Right lung (tissue), 5 donors: ENCODE data around the gene ULK4. TPM values are rescaled to one million over a fixed set of nuclear protein-coding genes. Genes with fewer than 3 reads are reported as not detected.

Experiments used
- DNase-seq, 2 donors: peaks; one replicate each; pipeline ENCODE4 v3.0.0-alpha.2; 2013
- polyA plus RNA-seq, 5 donors: library from polyadenylated mRNA; unstranded; fragments of 120-200 nt; gene quantifications; one replicate each; pipeline versions ENCODE4 v1.2.1 to v1.2.3, GENCODE V29; 2013; ENCODE audit warnings: inconsistent platforms in 1 of 5, low replicate concordance in 1 of 5; ENCODE audit not compliant: insufficient read length in 5 of 5, insufficient read depth in 1 of 5

The ULK4 gene
- polyA plus RNA-seq, 5 donors: 4.0 to 6.5 (median 4.7) TPM

GRCh38 chr3:41265011-41265545 is 696.8 kb downstream of the ULK4 start:
- DNase-seq: no peak

- DNase-seq: no peak
Observed at GRCh38 chr3:41260063-41260450, 701.8 kb downstream of the ULK4 start.

GRCh38 chr3:41259449-41260062 is 702.3 kb downstream of the ULK4 start:
- no peak for DNase-seq

GRCh38 chr3:41258239-41258800 is 703.6 kb downstream of the ULK4 start:
- no peak for DNase-seq

- DNase-seq: no peak
Observed at GRCh38 chr3:41251593-41251992, 710.3 kb downstream of the ULK4 start.

GRCh38 chr3:41250825-41251224 is 711.1 kb downstream of the ULK4 start:
- DNase-seq: no peak

GRCh38 chr3:41249318-41249717 is 712.6 kb downstream of the ULK4 start:
- no peak for DNase-seq

- no peak for DNase-seq
Observed at GRCh38 chr3:41248525-41248924, 713.4 kb downstream of the ULK4 start.

- DNase-seq: no peak
Observed at GRCh38 chr3:41247055-41248004, 714.6 kb downstream of the ULK4 start.

GRCh38 chr3:41244620-41245336 is 717.1 kb downstream of the ULK4 start:
- DNase-seq: no peak

GRCh38 chr3:41243183-41243582 is 718.7 kb downstream of the ULK4 start:
- DNase-seq: no peak

GRCh38 chr3:41241800-41242571 is 719.9 kb downstream of the ULK4 start:
- DNase-seq: no peak

- DNase-seq: no peak
Observed at GRCh38 chr3:41241161-41241560, 720.7 kb downstream of the ULK4 start.

- DNase-seq: no peak
Observed at GRCh38 chr3:41239587-41239986, 722.3 kb downstream of the ULK4 start.

- DNase-seq: no peak
Observed at GRCh38 chr3:41237907-41238306, 724.0 kb downstream of the ULK4 start.

GRCh38 chr3:41236228-41236627 is 725.7 kb downstream of the ULK4 start:
- DNase-seq: no peak

GRCh38 chr3:41234823-41235721 is 726.8 kb downstream of the ULK4 start:
- no peak for DNase-seq

GRCh38 chr3:41224120-41224806 is 737.6 kb downstream of the ULK4 start:
- no peak for DNase-seq

GRCh38 chr3:41223691-41224090 is 738.2 kb downstream of the ULK4 start:
- no peak for DNase-seq
